Neutrophil (primary cell): Measurements from ENCODE around the gene MXRA8.

ENCODE experiments used
- H3K27ac ChIP-seq: fragments of 200-600 bp; sonication (generic); 2 replicates; pipeline ENCODE4 v1.5.1; 2016; ENCODE audit warnings: mild to moderate bottlenecking, moderate library complexity
- H3K27me3 ChIP-seq: fragments of 200-600 bp; sonication (generic); 2 replicates; pipeline ENCODE4 v1.6.0; 2016; ENCODE audit warnings: mild to moderate bottlenecking
- H3K36me3 ChIP-seq: fragments of 200-600 bp; sonication (generic); 2 replicates; pipeline ENCODE4 v1.5.1; 2017
- H3K4me1 ChIP-seq, 2 experiments: fragments of 200-600 bp in 1 of 2; sonication (generic) in 1 of 2; 1 replicate in 1 of 2; 2 replicates in 1 of 2; pipeline versions ENCODE4 v1.5.1 to v1.6.1; 2013 to 2016; ENCODE audit warnings: low read depth in 1 of 2, low read length in 1 of 2, mild to moderate bottlenecking in 1 of 2, moderate library complexity in 1 of 2; ENCODE audit not compliant: control insufficient read depth in 1 of 2, insufficient read depth in 1 of 2
- H3K4me3 ChIP-seq, 2 experiments: fragments of 200-600 bp in 1 of 2; sonication (generic) in 1 of 2; 1 replicate in 1 of 2; 2 replicates in 1 of 2; pipeline ENCODE4 v1.5.1; 2013 to 2016; ENCODE audit warnings: low read depth in 1 of 2, low read length in 1 of 2, mild to moderate bottlenecking in 1 of 2, moderate library complexity in 1 of 2
- H3K9me3 ChIP-seq: fragments of 200-600 bp; sonication (generic); 2 replicates; pipeline ENCODE4 v1.5.1; 2016
- CTCF ChIP-seq: fragments of 200-600 bp; sonication (generic); IDR thresholded peaks from 2 replicates; pipeline ENCODE4 v1.5.1; 2016; ENCODE audit warnings: antibody characterized with exemption

The MXRA8 gene

GRCh38 chr1:1332774-1333480 lies 25.4 kb downstream of the MXRA8 start:
- Histone ChIP-seq H3K9me3 (no peaks in the 10 kb centered on the region), H3K27ac (no peak overlapping the region), H3K27me3 (no peaks in the 10 kb centered on the region), H3K36me3 (peaks cover 15% of the 10 kb centered on the region), H3K4me3 (no peak overlapping the region), H3K4me1 (peaks cover 0 to 4% of the 10 kb centered on the region in 2 experiments)
- no peak for TF ChIP-seq CTCF

GRCh38 chr1:1332031-1332755 lies 26.2 kb downstream of the MXRA8 start:
- no peak overlapping the region for H3K27ac ChIP-seq
- no peaks in the 10 kb centered on the region for H3K27me3 ChIP-seq
- peaks cover 0 to 4% of the 10 kb centered on the region in 2 experiments for H3K4me1 ChIP-seq
- no peak overlapping the region for H3K4me3 ChIP-seq
- H3K9me3 ChIP-seq, result no peaks in the 10 kb centered on the region
- peaks cover 20% of the 10 kb centered on the region for H3K36me3 ChIP-seq
- TF ChIP-seq CTCF, result no peak

GRCh38 chr1:1331068-1331965 lies 27.0 kb downstream of the MXRA8 start, which contains the start of gene TAS1R3:
TAS1R3 (plus strand) TSS chr1:1331280; CDS start chr1:1331346, 66 bp downstream.
- no peak for TF ChIP-seq CTCF
- Histone ChIP-seq H3K27ac (no peak within 1 kb of the TSS), H3K36me3 (peaks cover 29% of the 10 kb centered on the region), H3K9me3 (no peaks in the 10 kb centered on the region), H3K27me3 (no peaks in the 10 kb centered on the region), H3K4me3 (no peak within 1 kb of the TSS), H3K4me1 (peaks cover 3 to 7% of the 10 kb centered on the region in 2 experiments)

- Histone ChIP-seq H3K4me1 (peaks cover 11 to 15% of the 10 kb centered on the region in 2 experiments), H3K27me3 (no peaks in the 10 kb centered on the region), H3K4me3 (no peak overlapping the region), H3K9me3 (no peaks in the 10 kb centered on the region), H3K36me3 (peaks cover 30% of the 10 kb centered on the region), H3K27ac (no peak overlapping the region)
- TF ChIP-seq CTCF, result no peak
Observed at GRCh38 chr1:1330366-1331067, 27.8 kb downstream of the MXRA8 start.
